ENCODE measurements around the gene DIDO1. TPM values are rescaled to one million over a fixed set of nuclear protein-coding genes. Genes with fewer than 3 reads are reported as not detected.

The DIDO1 gene
- total RNA-seq, 2 donors from 2014 or later = 38.5 to 44.1 TPM

- intact Hi-C loops (cut with DNase I) = no loop called here
- DNase-seq (ENCODE audit: low spot score) = no peak
Observed at GRCh38 chr20:62834967-62835730, 91.2 kb downstream of the DIDO1 start.

DNA sequence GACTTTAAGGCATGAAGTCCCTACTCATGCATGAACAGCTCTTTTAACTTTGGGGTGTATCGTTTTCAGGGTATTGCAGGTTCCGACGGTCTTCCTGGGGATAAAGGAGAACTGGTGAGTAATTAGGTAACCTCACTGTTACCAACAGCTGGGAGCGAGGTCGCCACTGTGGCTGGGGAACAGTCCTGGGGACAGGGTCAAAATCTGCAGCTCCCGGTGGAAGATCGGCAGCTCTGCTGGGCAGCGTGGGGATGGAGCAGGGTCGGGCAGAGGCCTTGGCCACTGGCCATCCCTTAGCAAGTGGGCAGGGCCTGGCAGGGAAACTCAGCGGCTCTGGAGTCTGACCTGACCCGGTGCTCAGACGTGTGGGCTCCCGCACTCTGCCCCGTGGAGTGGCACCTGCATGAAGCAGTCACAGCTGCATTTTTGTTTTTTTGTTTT lies 93.3 kb downstream of the DIDO1 start:
- intact Hi-C loops (cut with DNase I) = no loop called here
- no peak for DNase-seq (ENCODE audit: low spot score)

- no peak for DNase-seq (ENCODE audit: low spot score)
- intact Hi-C loops (cut with DNase I) = no loop called here
Observed at GRCh38 chr20:62832212-62832922, 93.9 kb downstream of the DIDO1 start.

GRCh38 chr20:62831854-62832211 lies 94.5 kb downstream of the DIDO1 start:
- intact Hi-C loops (cut with DNase I) = no loop called here
- no peak for DNase-seq (ENCODE audit: low spot score)

- intact Hi-C loops (cut with DNase I) = no loop called here
Observed at GRCh38 chr20:62831361-62831788, 94.9 kb downstream of the DIDO1 start.

GRCh38 chr20:62830821-62831220 lies 95.5 kb downstream of the DIDO1 start:
- no peak for DNase-seq (ENCODE audit: low spot score)
- intact Hi-C loops (cut with DNase I) = no loop called here

More at GRCh38 chr20:62831361-62831788, 94.9 kb downstream of the DIDO1 start:
- DNase-seq (ENCODE audit: low spot score) = no peak

- DNase-seq (ENCODE audit: low spot score) = no peak
Observed at GRCh38 chr20:62830251-62830650, 96.1 kb downstream of the DIDO1 start.

DNA sequence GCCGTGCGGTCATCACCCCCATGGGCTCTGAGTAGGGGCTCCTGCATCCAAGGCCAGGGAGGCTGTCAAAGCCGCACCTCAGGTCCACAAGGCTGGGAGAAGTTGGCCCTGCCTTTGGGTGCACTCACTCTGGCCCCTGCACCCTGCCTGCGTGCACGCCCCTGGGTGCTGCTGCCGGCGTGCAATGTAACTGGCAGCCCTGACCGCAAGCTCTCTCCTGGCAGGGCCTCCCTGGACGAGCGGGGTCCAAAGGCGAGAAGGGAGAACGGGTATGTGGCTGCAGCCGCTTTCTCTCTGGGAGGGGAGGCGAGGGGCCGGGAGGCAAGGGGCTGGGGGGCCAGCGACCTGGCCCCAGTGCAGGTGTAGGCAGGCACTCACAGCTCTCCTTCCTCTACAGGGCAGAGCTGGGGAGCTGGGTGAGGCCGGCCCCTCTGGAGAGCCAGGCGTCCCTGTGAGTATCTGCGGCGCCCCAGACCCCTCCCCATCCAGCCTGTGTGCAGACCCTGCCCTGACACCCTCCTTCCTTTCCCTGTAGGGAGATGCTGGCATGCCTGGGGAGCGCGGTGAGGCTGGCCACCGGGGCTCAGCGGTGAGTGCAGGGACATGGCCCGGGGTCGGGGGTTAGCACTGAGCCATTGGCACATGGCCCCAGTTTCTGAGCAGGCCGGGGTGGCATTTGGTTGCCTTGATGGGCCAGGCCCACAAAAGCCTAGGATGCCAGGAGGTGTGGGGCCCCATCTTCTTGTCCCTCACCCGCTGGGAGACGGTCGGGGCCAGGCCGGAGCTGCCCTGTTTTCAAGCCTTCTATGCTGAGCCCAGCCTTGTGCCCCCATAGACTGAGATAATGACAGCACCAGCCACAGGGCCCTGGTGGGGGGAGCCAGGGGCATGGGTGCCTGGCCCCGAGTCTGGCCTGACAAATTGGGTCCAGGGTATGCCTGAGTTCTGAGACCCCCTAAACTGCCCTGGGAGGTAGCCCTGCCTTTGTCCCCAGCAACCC lies 96.8 kb downstream of the DIDO1 start:
- DNase-seq (ENCODE audit: low spot score) = no peak
- intact Hi-C loops (cut with DNase I) = no loop called here

More at GRCh38 chr20:62830251-62830650, 96.1 kb downstream of the DIDO1 start:
- intact Hi-C loops (cut with DNase I) = no loop called here

DNA sequence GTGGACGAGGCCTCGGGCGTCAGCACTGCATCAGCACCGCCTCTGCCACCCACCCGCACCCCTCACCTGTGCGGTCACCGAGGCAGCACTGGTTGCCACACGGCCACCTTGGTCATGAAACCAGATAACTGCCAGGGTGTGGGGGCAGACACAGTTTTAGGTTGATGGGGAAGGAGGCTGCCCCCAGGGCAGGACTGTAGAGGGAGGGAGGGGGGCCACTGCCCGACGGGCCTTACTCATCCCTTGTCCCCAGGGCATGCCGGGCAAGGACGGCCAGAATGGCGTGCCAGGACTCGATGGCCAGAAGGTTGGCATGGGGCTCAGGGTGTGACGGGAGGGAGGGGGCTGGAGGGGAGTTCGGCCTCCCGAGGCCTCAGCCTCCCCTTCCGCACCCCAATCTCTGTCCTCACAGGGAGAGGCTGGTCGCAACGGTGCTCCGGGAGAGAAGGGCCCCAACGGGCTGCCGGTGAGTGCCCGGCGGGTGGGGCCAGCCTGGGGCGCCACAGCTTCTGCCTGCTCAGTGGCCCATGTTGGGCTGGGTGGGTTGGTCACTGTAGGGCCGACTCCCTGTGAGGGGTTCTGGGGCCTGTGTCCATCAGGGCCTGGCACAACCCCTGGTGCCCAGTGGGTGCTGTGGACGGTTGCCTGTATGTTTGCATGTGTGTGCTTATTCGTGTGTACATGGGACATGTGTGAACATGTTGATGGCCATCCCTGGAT lies 97.6 kb downstream of the DIDO1 start:
- DNase-seq (ENCODE audit: low spot score) = no peak
- intact Hi-C loops (cut with DNase I) = no loop called here

DNA sequence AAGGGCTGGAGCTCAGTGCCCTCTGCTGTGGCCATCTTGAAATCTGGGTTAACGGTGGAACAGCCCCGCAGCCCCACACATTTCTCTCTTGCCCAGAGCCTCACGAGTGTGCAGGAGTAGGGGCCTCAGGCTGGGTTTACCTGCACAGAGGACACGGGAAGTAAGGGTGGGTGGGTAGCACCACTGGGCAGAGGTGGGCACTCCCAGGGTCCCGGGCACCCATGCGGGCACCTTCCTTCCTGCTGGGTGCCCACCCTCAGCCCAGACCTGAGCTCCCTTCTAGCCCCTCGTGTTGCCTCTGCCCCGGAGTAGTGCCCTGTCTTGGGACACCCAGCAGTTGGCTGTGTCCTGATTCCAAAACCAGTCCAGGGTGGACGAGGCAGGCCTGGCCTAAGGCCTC lies 98.3 kb downstream of the DIDO1 start:
- intact Hi-C loops (cut with DNase I) = no loop called here
- DNase-seq (ENCODE audit: low spot score) = no peak

Other genes starting within 250 kb of the DIDO1 start
- under 1 TPM in 1 of 2 donors, not detected in 1; 0.14 TPM for gene NTSR1, start 217.7 kb downstream of the DIDO1 start, total RNA-seq
- 1 to 10 TPM; 5.0 to 8.0 TPM for gene MRGBP, start 130.0 kb downstream of the DIDO1 start, total RNA-seq
- 10 to 100 TPM; 27.7 to 29.4 TPM for gene OGFR, start 121.7 kb downstream of the DIDO1 start, total RNA-seq
- gene COL9A3, start 109.5 kb downstream of the DIDO1 start, total RNA-seq = 1 to 10 TPM; 1.0 to 1.9 TPM
- 10 to 100 TPM in 1 of 2 donors, 1 to 10 TPM in 1; 9.6 to 10.9 TPM for gene TCFL5, start 64.7 kb downstream of the DIDO1 start, total RNA-seq
- gene GID8, start 11.6 kb upstream of the DIDO1 start, total RNA-seq = 10 to 100 TPM; 14.9 to 20.0 TPM
- gene SLC17A9, start 26.2 kb upstream of the DIDO1 start, total RNA-seq = 10 to 100 TPM in 1 of 2 donors, 1 to 10 TPM in 1; 9.9 to 16.3 TPM
- gene BHLHE23, start 80.5 kb upstream of the DIDO1 start, total RNA-seq = not detected